GM18861 (cell line): ENCODE results near the gene SNTG2.
"Not testable (repeated sequence)": the region's sequence is repeated elsewhere in the genome, so short reads cannot be mapped to it uniquely, and the experiment has no call there.

ENCODE experiments used
- ATAC-seq: cut with Tn5 transposase; IDR thresholded peaks from one replicate; pipeline ENCODE4 v1.9.1; 2021; ENCODE audit not compliant: unreplicated experiment

Gene SNTG2

GRCh38 chr2:1170241-1170640 lies 219.6 kb downstream of the SNTG2 start:
- no peak for ATAC-seq

- no peak for ATAC-seq
Measured at GRCh38 chr2:1170711-1171110, 220.1 kb downstream of the SNTG2 start.

GRCh38 chr2:1173528-1173927 lies 222.9 kb downstream of the SNTG2 start:
- ATAC-seq = no peak

- ATAC-seq = no peak
Measured at GRCh38 chr2:1181893-1182292, 231.2 kb downstream of the SNTG2 start.

- no peak for ATAC-seq
Measured at GRCh38 chr2:1183300-1183699, 232.7 kb downstream of the SNTG2 start.

- no peak for ATAC-seq
Measured at GRCh38 chr2:1186421-1186820, 235.8 kb downstream of the SNTG2 start.

- ATAC-seq = no peak
Measured at GRCh38 chr2:1187189-1187588, 236.5 kb downstream of the SNTG2 start.

GRCh38 chr2:1192121-1192520 lies 241.5 kb downstream of the SNTG2 start:
- no peak for ATAC-seq

GRCh38 chr2:1193801-1194200 lies 243.2 kb downstream of the SNTG2 start:
- no peak for ATAC-seq

- ATAC-seq = no peak
Measured at GRCh38 chr2:1203772-1204171, 253.1 kb downstream of the SNTG2 start.

GRCh38 chr2:1205853-1206252 lies 255.2 kb downstream of the SNTG2 start:
- no peak for ATAC-seq

- ATAC-seq = no peak
Measured at GRCh38 chr2:1207962-1208510, 257.4 kb downstream of the SNTG2 start.

- no peak for ATAC-seq
Measured at GRCh38 chr2:1208522-1208921, 257.9 kb downstream of the SNTG2 start.

GRCh38 chr2:1209246-1209645 lies 258.6 kb downstream of the SNTG2 start:
- ATAC-seq = no peak

GRCh38 chr2:1209761-1210160 lies 259.1 kb downstream of the SNTG2 start:
- ATAC-seq = no peak

GRCh38 chr2:1210352-1210751 lies 259.7 kb downstream of the SNTG2 start:
- no peak for ATAC-seq

- ATAC-seq = no peak
Measured at GRCh38 chr2:1219901-1220573, 269.4 kb downstream of the SNTG2 start.

- no peak for ATAC-seq
Measured at GRCh38 chr2:1222056-1222455, 271.4 kb downstream of the SNTG2 start.

GRCh38 chr2:1223791-1224190 lies 273.1 kb downstream of the SNTG2 start:
- ATAC-seq = no peak

GRCh38 chr2:1224901-1225300 lies 274.3 kb downstream of the SNTG2 start:
- no peak for ATAC-seq

- no peak for ATAC-seq
Measured at GRCh38 chr2:1226766-1227165, 276.1 kb downstream of the SNTG2 start.

GRCh38 chr2:1227274-1227900 lies 276.7 kb downstream of the SNTG2 start:
- no peak for ATAC-seq

- ATAC-seq = not testable (repeated sequence)
Measured at GRCh38 chr2:1229596-1229995, 278.9 kb downstream of the SNTG2 start.
